ENCODE results near the gene DOLPP1.
"Not testable (repeated sequence)": the region's sequence is repeated elsewhere in the genome, so short reads cannot be mapped to it uniquely, and the experiment has no call there.

The DOLPP1 gene

GRCh38 chr9:129113645-129114304, 32.9 kb downstream of the DOLPP1 start:
- DNase-seq = no peak

DNA sequence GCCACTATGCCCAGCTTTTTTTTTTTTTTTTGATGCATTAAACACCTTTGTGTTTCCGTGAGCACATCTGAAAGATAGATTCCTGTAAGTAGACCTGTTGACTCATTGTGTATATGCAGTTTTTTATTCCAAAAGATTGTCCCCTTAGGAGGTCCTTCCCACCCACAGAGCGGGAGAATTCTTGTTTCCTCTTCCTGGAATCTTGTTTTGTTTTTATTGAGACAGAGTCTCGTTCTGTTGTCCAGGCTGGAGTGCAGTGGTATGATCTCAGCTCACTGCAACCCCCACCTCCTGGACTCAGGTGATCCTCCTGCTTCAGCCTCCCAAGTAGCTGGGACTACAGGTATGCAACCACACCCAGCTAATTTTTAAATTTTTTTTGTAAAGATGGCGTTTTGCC, 37.9 kb downstream of the DOLPP1 start:
- DNase-seq = no peak

DNA sequence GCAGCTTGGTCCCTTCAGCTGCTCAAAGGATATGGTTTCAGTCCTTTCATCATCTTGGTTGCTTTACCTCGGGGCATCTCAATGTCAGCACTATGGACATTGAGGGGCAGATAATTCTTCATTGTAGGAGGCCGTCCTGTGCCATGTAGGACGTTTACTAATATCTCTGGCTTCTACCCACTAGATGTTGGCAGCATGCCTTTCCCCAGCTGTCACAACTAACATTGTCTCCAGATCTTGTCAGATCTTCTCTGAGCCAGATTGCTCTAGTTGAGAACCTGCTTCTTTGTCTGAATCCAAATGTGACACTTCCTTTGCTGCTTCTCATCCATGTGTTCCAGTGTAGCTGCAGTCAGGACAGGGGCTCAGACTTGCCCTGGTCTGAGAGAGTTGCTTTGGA, 40.6 kb downstream of the DOLPP1 start:
- no peak for DNase-seq

GRCh38 chr9:129122133-129122532, 41.2 kb downstream of the DOLPP1 start:
- no peak for DNase-seq

- not testable (repeated sequence) for DNase-seq
Measured at GRCh38 chr9:129122976-129123375, 42.1 kb downstream of the DOLPP1 start.

DNA sequence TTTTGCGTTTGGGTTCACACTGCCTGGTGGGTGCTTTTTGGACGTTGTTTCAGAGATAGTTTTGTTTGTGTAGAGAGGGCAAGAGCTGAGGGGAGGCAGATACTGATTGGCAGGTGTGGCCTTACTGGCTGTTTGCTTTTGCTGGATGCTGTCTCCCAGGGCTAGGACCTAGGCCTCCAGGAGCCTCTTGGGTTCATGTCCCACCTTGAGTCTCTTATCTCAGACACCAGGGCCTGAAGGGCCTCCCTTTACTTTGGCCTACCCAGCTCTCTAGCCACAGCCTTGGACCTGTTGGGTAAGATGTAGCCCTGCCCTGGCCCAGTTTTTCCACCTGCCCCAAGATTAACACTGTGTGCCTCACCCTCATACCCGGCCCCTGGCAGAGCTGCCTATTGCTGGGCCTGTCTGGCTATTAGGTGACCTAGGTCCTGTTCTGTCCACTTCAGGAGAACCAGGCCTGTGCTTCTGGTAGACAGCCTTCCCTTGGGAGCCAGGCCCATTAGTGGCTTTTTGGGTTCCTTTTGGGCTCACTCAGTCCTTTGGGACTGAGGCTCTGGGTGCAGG, 43.7 kb downstream of the DOLPP1 start:
- DNase-seq = no peak

- DNase-seq = no peak
Measured at GRCh38 chr9:129125478-129125877, 44.6 kb downstream of the DOLPP1 start.

GRCh38 chr9:129126749-129127618, 46.1 kb downstream of the DOLPP1 start:
- DNase-seq = peak in 1 of 2 experiments; percentile 29

GRCh38 chr9:129128689-129129088, 47.8 kb downstream of the DOLPP1 start:
- no peak for DNase-seq

DNA sequence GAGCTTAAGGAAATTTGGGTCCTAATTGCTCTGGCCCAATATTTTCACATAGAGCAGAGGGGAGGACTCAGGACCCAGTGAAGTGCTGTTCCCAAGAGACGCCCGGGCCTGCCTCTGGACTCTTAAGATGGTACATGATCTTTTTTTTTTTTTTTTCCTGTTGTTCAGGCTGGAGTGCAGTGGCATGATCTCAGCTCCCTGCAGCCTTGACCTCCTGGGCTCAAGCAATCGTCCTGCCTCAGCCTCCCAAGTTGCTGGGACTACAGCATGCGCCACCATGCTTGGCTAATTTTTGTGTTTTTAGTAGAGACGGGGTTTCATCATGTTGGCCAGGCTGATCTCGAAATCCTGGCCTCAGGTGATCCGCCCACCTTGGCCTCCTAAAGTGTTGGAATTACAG, 49.4 kb downstream of the DOLPP1 start:
- not testable (repeated sequence) for DNase-seq

DNA sequence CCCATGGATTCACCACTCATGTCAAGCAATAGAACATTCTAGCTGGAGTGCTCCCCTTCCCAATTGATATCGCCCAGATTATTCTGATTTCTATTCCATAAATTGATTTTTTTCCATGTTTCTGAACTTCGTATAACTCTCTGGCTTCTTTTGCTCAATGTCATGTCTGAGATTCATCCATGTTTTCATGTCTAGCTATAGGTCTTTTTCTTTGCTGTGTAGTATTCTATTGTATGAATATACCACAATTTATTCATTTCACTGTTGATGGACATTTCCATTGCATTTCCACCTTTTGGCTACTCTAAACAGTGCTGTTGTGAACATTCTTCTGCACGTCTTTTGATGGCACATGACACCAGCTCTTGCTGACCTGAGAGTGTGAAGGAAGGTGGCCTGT, 49.9 kb downstream of the DOLPP1 start:
- DNase-seq = no peak

DNA sequence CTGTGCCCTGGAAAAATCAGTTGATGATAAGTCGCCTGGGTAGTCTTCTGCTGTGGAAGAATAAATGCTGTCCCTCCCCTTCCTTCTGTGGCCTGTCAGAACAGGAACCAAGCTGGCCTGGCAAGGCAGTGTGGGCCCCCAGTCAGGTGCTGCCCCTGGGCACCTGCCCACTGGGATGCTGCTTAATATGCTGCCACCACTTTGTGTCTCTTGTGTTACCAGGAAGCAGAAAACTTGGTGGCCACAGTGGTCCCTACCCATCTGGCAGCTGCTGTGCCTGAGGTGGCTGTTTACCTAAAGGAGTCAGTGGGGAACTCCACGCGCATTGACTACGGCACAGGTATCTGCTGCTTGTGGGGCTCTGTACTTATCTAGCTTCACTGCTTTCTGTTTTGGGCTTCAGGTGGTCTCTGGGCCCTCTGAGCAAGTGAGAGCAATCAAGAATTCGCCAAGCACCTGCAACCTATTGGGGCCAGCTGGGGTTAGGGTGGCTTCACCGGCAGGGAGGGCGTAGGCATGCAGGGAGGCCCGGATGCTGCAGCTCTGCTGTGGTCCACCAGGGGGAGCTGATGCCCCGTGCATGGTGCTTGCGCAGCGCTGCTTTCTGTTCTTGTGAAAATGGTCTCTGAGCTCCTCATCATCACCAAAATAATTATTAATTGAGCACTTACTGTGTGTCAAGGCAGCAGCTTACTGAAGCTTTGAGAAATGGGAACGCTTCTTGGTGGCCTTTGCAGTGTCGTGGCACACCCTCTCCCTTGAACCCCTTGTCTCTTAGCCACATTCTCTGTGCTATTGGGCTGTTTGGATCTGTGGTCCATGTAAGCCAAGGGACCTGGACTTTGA, 50.6 kb downstream of the DOLPP1 start:
- no peak for DNase-seq

- DNase-seq = no peak
Measured at GRCh38 chr9:129133082-129133481, 52.2 kb downstream of the DOLPP1 start.

- no peak for DNase-seq
Measured at GRCh38 chr9:129135476-129135875, 54.6 kb downstream of the DOLPP1 start.

DNA sequence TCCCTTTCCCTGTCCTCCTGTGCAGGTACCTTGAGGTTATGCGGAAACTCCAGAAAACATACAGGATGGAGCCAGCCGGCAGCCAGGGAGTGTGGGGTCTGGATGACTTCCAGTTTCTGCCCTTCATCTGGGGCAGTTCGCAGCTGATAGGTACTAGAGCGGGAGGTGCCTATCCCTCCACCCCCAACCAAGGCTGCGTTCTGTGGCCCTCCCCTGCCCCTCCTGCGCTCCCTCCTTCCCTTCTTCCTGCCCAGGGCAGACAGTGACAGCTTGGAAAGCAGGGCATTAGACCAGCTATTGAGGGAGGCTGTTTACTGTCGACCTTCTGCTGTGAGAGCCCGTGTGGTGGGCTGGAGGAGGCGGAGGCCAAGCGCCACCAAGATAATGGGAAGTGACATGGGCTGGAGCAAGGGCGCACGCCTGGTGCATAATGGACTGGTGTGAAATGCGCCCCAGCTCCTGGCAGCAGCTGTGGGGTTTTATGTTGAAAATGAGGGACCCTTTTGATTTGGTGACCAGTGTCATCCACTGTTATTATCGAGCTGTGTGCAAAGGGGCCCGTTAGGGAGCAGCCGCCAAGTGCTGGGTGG, 55.6 kb downstream of the DOLPP1 start:
- no peak for DNase-seq

DNA sequence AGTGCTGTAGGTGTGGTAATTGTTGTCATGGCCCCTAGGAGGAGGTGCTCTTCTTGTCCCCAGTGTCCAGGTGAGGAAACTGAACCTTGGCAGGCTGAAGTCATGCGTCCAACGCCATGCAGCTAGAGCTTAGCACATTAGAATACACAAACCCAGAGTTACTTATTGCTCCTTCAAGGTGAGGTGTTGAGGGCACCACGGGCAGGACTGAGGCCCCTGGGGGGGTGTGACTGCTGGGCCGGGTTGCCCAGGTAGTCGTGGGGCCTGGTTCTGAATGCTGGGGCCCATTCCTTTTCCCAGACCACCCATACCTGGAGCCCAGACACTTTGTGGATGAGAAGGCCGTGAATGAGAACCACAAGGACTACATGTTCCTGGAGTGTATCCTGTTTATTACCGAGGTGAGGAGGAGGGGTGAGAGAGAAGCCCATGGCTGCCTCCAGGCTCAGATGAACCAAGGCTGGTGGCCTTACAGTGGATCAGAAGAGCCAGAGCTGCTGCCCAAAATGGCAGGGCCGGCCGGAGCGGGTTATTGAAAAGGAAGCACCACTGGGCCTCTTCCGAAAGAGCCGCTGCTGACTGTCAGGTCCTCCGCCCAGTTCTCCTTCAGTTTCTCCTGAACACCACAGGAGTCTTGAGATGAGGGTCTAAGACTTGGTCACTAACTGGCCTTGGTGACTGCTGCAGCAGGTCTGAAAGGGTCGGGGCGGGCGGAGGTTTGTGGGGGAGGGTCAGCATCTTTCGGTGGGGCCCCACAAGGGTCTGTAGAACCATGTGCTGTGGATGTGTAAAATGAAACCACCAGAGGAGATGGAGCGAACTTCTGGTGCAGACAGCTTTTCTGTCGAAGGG, 56.6 kb downstream of the DOLPP1 start:
- DNase-seq = no peak

- DNase-seq = no peak
Measured at GRCh38 chr9:129138144-129138462, 57.2 kb downstream of the DOLPP1 start.

DNA sequence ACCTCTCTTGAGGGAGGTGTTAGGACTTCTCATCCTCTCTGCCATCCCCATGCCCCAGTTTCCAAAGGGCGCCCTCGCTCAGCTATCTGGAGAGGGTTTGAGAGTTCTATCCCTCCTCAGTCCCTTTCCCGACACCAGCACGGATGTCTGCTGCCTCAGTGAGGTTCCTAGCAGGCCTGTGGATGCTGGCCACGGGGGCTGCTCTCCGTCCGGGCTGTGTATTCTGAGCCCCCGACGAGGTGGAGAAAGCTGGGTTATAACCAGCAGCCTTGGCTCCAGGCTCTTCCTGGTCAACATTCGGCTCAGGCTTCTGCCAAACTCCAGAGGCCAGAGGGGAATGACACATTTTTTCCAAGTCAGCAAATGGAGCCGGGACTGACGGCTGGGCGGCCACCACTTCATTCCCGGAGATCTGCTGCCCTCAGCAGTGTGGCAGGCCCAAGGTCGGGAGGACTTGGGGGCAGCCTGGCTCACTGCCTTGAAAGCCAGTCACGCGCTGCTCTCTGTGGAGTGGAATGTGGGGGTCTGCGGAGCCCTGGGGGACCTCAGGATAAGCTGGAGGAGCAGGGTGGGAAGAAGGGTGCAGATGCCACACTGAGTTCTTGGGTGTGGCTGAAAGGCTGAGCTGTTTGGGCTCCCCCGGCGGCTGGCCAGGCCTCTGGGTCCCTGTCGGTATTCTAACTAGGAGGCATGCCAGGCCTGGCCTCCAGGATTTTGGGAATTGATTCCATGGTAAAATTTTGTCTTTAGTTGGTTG, 57.7 kb downstream of the DOLPP1 start:
- no peak for DNase-seq

GRCh38 chr9:129139233-129139992, 58.5 kb downstream of the DOLPP1 start:
- DNase-seq = peak; percentile 8 to 40

DNA sequence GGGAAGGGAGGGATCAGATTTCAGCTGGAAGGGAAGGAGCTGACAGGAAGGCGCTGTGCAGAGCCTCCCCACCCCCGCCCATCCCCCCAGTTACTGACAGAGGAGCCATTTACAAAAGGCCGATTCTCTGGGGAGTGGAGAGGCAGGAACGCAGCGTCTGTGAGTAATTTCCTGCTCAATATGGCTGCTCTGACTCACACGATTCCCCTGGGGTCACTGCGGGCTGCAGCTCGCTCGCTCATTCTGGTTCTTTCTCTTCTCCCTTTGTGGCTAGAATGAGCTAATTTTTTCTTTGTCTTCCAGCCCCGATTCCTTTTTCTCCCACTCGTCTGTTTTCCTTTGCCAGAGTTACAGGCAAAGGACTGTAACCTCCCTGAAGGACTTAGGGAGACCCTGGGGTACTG, 59.1 kb downstream of the DOLPP1 start:
- DNase-seq = peak; percentile 50 to 93

Data from NCI-H187 (cell line).